Naive thymus-derived CD4-positive, alpha-beta T cell (primary cell): Measurements from ENCODE around the gene NBPF4. TPM values are rescaled to one million over a fixed set of nuclear protein-coding genes. Genes with fewer than 3 reads are reported as not detected.
"Not testable (repeated sequence)": the region's sequence is repeated elsewhere in the genome, so short reads cannot be mapped to it uniquely, and the experiment has no call there.

ENCODE experiments used
- ATAC-seq: fragments of 150-1000 bp; cut with Tn5 transposase; 2 replicates; pipeline ENCODE4 v1.10.0; 2021; ENCODE audit warnings: mild to moderate bottlenecking, moderate library complexity
- CTCF ChIA-PET: fragments of 350-600 bp; sonication (Branson Sonifier 250); formaldehyde crosslinking; loops from one replicate; lab custom pipeline; 2021; ENCODE audit warnings: antibody characterized with exemption; lab: Charles Lee
- POLR2A ChIA-PET: fragments of 350-600 bp; sonication (Branson Sonifier 250); formaldehyde crosslinking; loops from one replicate; lab custom pipeline; 2021; ENCODE audit warnings: antibody characterized with exemption, inconsistent platforms; lab: Charles Lee
- DNase-seq, 9 donors: peaks; one replicate each; pipeline versions ENCODE4 v3.0.0 to v3.0.0-alpha.2; 2020 to 2022; ENCODE audit warnings: mixed read lengths in 1 of 9
- H3K27ac ChIP-seq: one replicate; pipeline ENCODE4 v1.7.0; 2013; ENCODE audit warnings: mild to moderate bottlenecking, low read depth, low read length, moderate library complexity
- H3K27me3 ChIP-seq, 2 donors: one replicate each; pipeline ENCODE4 v1.7.0; 2013; ENCODE audit warnings: low read length in 2 of 2, mild to moderate bottlenecking in 2 of 2, moderate library complexity in 2 of 2; ENCODE audit not compliant: control insufficient read depth in 2 of 2, insufficient read depth in 2 of 2
- H3K36me3 ChIP-seq, 3 experiments: 1 replicate in 2 of 3; 2 replicates in 1 of 3; pipeline ENCODE4 v1.7.0; 2013; ENCODE audit warnings: low read length in 3 of 3, mild to moderate bottlenecking in 3 of 3, moderate library complexity in 1 of 3; ENCODE audit not compliant: insufficient read depth in 3 of 3, control insufficient read depth in 2 of 3
- H3K4me1 ChIP-seq, 2 donors: one replicate each; pipeline ENCODE4 v1.7.0; 2013; ENCODE audit warnings: low read length in 2 of 2, mild to moderate bottlenecking in 2 of 2, moderate library complexity in 1 of 2; ENCODE audit not compliant: control insufficient read depth in 2 of 2, insufficient read depth in 2 of 2
- H3K4me3 ChIP-seq: 2 replicates; pipeline ENCODE4 v1.7.0; 2013; ENCODE audit warnings: mild to moderate bottlenecking, low read length
- H3K9me3 ChIP-seq, 3 experiments: 1 replicate in 2 of 3; 2 replicates in 1 of 3; pipeline ENCODE4 v1.7.0; 2013; ENCODE audit warnings: low read length in 3 of 3; ENCODE audit not compliant: control insufficient read depth in 2 of 3
- H3K27ac Mint-ChIP-seq, 9 donors: one replicate each; pipeline ENCODE4 v1.8.0; 2020 to 2022; ENCODE audit warnings: mixed read lengths in 9 of 9, mild to moderate bottlenecking in 8 of 9, moderate library complexity in 5 of 9, inconsistent platforms in 2 of 9
- H3K27me3 Mint-ChIP-seq, 5 donors: one replicate each; pipeline ENCODE4 v1.8.0; 2021 to 2022; ENCODE audit warnings: mixed read lengths in 5 of 5, mild to moderate bottlenecking in 1 of 5
- H3K36me3 Mint-ChIP-seq, 5 donors: one replicate each; pipeline ENCODE4 v1.8.0; 2020 to 2022; ENCODE audit warnings: mixed read lengths in 5 of 5, mild to moderate bottlenecking in 3 of 5, inconsistent platforms in 1 of 5
- H3K4me1 Mint-ChIP-seq, 7 donors: one replicate each; pipeline ENCODE4 v1.8.0; 2020 to 2022; ENCODE audit warnings: mixed read lengths in 7 of 7, mild to moderate bottlenecking in 3 of 7, inconsistent platforms in 1 of 7
- H3K4me3 Mint-ChIP-seq, 10 donors: one replicate each; pipeline ENCODE4 v1.8.0; 2020 to 2022; ENCODE audit warnings: mild to moderate bottlenecking in 10 of 10, mixed read lengths in 10 of 10, moderate library complexity in 6 of 10, inconsistent platforms in 2 of 10
- H3K9me3 Mint-ChIP-seq, 11 donors: one replicate each; pipeline ENCODE4 v1.8.0; 2020 to 2022; ENCODE audit warnings: mixed read lengths in 11 of 11, mild to moderate bottlenecking in 4 of 11, inconsistent platforms in 1 of 11, moderate library complexity in 1 of 11
- intact Hi-C, 2 donors: fragments of 100-400 bp; cut with micrococcal nuclease; formaldehyde crosslinking; loops; one replicate each; pipeline ENCODE4 v1.15.1; 2023
- polyA plus RNA-seq, 2 donors: library from polyadenylated mRNA; unstranded; fragments of 300-500 nt; fragmentation: Illumina TruSeq; gene quantifications; one replicate each; pipeline ENCODE4 v1.2.3, GENCODE V29; 2021
- total RNA-seq, 6 experiments: library from RNA in 5 of 6; stranded (reverse) in 5 of 6; gene quantifications; 1 replicate in 5 of 6; 2 replicates in 1 of 6; pipeline ENCODE4 v1.2.3 and lab custom pipeline; 2021 to 2026

NBPF4 gene
- total and polyA plus RNA-seq, 7 experiments from 2014 or later, result 0.22 to 0.24 TPM; not detected in 5

DNA sequence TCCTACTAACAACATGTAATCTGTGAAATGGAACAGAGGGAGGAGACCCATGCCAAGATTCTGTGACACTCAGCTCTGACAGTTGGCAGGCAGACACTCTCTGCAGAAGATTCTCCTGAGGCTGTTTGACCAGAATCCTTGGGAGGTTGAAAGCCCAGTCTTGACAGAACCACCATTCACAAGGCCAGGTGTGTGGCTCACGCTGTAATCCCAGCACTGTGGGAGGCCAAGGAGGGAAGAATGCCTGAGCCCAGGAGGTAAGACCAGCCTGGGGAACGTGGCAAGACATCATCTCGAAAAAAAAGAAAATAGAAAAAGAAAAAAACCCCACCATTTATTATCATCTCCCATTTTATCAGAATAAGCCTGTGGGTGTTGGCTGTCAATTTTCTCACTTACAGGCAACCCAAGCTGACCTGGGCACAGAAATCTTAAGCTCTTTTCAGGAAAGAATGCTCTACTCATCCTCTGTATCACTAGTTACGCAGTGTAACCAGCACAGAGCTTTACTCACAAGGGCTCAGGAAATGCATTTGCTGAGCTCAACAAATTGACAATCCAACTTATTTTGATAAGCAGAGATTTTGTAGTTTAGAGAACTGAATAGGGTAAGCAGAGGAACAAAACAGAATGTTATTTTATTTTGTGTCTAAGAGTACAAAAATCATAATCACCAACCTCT, 16.8 kb upstream of the NBPF4 start:
- not testable (repeated sequence) for H3K36me3 ChIP-seq, H3K27ac Mint-ChIP-seq

DNA sequence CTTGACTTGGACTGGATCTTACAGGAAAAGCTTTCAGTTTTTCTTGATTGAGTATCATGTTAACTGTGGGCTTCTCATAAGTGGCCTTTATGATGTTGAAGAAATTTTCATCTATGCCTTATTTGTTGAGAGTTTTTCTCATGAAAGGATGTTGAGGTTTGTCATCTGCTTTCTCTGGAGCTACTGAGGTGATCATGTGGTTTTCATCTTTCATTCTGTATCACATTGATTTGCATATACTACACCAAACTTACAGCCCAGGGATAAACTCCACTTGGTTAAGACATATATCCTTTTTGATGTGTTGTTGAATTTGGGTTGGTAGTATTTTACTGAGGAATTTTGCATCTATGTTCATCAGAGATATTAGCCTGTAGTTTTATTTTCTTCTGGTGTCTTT, 11.6 kb upstream of the NBPF4 start:
- POLR2A ChIA-PET, H3K36me3 ChIP-seq, DNase-seq, H3K36me3 Mint-ChIP-seq, H3K9me3 Mint-ChIP-seq, H3K4me1 Mint-ChIP-seq, H3K27me3 Mint-ChIP-seq, H3K4me3 ChIP-seq, ATAC-seq, H3K27ac ChIP-seq, H3K27me3 ChIP-seq, H3K4me1 ChIP-seq, H3K4me3 Mint-ChIP-seq, H3K27ac Mint-ChIP-seq, CTCF ChIA-PET, intact Hi-C loops, H3K9me3 ChIP-seq: not testable (repeated sequence)

More for the DNA sequence above, 16.8 kb upstream of the NBPF4 start:
- H3K9me3 ChIP-seq, H3K9me3 Mint-ChIP-seq, H3K27me3 ChIP-seq, H3K4me3 ChIP-seq, ATAC-seq, H3K27me3 Mint-ChIP-seq, CTCF ChIA-PET, DNase-seq, H3K4me1 Mint-ChIP-seq, H3K36me3 Mint-ChIP-seq, intact Hi-C loops, H3K27ac ChIP-seq, POLR2A ChIA-PET, H3K4me3 Mint-ChIP-seq, H3K4me1 ChIP-seq: not testable (repeated sequence)

DNA sequence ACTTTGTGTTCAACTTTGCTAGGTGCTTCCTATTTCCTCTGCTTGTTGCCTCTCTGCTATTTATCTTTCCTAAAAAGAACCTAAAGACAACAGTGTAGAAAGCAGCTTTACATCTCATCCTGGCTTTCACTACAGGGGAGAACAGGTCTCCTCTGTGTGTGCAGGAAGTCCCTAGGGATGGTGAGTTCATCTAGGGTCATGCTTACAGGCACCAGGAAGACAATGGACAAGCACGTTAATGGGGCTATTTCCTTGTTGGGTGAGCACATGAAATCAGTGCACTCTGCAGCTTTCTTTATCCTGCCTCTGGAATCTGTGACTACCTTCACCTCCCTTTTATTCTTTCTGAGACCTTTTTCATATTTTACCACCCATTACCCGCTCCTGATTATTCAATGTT, 4.5 kb downstream of the NBPF4 start:
- CTCF ChIA-PET, H3K36me3 Mint-ChIP-seq, H3K4me1 Mint-ChIP-seq, ATAC-seq, H3K27me3 Mint-ChIP-seq, H3K27me3 ChIP-seq, H3K36me3 ChIP-seq, H3K9me3 Mint-ChIP-seq, H3K27ac ChIP-seq, H3K9me3 ChIP-seq, H3K4me3 Mint-ChIP-seq, DNase-seq, POLR2A ChIA-PET, H3K4me1 ChIP-seq, H3K4me3 ChIP-seq, intact Hi-C loops, H3K27ac Mint-ChIP-seq: not testable (repeated sequence)

DNA sequence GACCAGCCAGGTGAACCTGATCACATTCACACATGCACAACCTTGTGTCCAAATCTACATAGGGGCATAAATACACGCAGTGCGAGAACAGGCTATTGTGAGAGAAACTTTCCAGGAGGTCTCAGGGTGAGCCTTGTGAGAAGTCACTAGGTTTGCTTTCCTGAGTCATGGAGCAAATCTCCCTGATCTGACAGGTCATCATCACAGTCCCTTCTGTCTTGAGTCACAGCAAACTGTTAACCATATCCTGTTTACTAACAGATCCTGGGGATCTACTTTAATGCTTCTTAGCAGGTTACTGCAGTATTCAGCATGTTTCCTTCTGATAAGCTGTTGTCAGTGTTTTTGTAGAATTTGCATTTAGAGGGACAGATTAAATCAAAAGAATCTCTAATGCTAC, 8.6 kb downstream of the NBPF4 start:
- ATAC-seq, H3K27me3 Mint-ChIP-seq, H3K36me3 ChIP-seq, H3K4me3 ChIP-seq, H3K4me3 Mint-ChIP-seq, H3K27ac ChIP-seq, H3K27me3 ChIP-seq, POLR2A ChIA-PET, intact Hi-C loops, H3K36me3 Mint-ChIP-seq, CTCF ChIA-PET, H3K4me1 Mint-ChIP-seq, DNase-seq, H3K9me3 ChIP-seq, H3K4me1 ChIP-seq, H3K9me3 Mint-ChIP-seq, H3K27ac Mint-ChIP-seq: not testable (repeated sequence)

DNA sequence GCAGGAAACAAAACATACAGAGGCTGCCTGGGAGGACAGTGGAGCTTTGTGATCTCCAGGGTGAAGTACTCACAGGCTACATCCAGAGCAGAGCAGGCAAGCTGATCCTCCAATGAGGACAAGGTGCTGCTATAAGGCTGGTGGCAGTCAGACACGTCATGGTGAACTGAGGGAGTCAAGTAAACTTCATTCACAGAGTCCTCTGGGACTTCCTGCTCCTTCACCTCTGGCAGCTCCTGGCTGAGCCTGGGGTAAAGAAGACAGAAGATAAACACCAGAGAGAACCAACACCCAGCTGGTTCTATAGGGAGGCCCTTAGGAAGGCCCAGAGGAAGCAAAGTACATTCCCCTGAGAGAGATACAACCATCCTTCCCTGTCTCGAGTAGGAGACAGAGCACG, 11.7 kb downstream of the NBPF4 start:
- ATAC-seq, intact Hi-C loops, H3K9me3 ChIP-seq, H3K27ac Mint-ChIP-seq, CTCF ChIA-PET, POLR2A ChIA-PET, DNase-seq, H3K4me3 ChIP-seq, H3K4me1 ChIP-seq, H3K9me3 Mint-ChIP-seq, H3K27ac ChIP-seq, H3K4me1 Mint-ChIP-seq, H3K27me3 ChIP-seq, H3K36me3 ChIP-seq, H3K36me3 Mint-ChIP-seq, H3K4me3 Mint-ChIP-seq, H3K27me3 Mint-ChIP-seq: not testable (repeated sequence)

DNA sequence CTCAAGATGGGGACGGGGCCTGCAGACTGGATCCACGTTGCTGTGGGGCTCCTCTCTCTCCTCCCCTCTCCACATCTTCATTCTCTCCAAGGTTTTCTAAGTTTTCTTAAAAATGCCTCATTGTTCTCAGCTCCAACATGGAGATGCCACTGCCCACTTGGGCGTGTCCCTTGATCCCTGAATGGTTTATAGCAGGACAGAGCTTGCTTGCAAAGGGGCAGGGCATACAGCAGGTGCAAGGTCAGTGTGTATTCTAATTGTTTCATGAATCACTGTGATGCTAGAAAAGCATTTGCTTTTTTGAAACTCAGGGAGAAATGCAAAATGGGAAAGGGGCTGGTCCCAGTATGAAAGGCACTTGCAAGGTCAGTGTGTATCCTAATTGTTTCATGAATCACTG, 13.9 kb downstream of the NBPF4 start:
- H3K36me3 Mint-ChIP-seq, H3K4me1 ChIP-seq, CTCF ChIA-PET, H3K27ac Mint-ChIP-seq, H3K27me3 Mint-ChIP-seq, H3K4me3 Mint-ChIP-seq, DNase-seq, H3K9me3 ChIP-seq, H3K4me1 Mint-ChIP-seq, H3K36me3 ChIP-seq, H3K9me3 Mint-ChIP-seq, POLR2A ChIA-PET, intact Hi-C loops, H3K4me3 ChIP-seq, H3K27ac ChIP-seq, ATAC-seq, H3K27me3 ChIP-seq: not testable (repeated sequence)

DNA sequence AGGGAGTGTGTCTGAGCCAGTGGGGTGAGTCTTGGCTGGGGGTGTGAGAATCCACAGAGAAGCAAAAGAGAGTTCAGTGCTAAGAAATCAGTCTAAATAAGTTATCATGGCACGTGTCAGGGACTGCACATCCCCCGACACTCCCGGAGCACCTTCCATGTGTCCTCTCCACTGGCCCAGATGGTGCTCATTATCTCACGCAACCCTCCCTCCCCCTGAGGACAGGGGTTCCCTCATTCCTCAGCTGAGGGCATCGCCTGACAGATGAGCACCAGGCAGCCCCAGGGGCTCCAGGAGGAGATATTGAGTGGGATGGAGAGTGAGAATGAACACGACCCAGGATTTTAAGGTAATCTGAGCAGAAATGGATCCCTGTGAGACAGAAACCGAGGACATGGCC, 16.1 kb downstream of the NBPF4 start:
- H3K27me3 Mint-ChIP-seq, intact Hi-C loops, H3K4me3 ChIP-seq, DNase-seq, H3K4me3 Mint-ChIP-seq, POLR2A ChIA-PET, CTCF ChIA-PET, H3K27ac ChIP-seq, H3K9me3 ChIP-seq, H3K36me3 Mint-ChIP-seq, H3K9me3 Mint-ChIP-seq, H3K4me1 ChIP-seq, H3K27ac Mint-ChIP-seq, H3K4me1 Mint-ChIP-seq, H3K27me3 ChIP-seq, ATAC-seq, H3K36me3 ChIP-seq: not testable (repeated sequence)
